Testis (tissue), 5 donors: ENCODE data around the gene TUBB3. TPM values are rescaled to one million over a fixed set of nuclear protein-coding genes. Genes with fewer than 3 reads are reported as not detected.
"Not testable (repeated sequence)": the region's sequence is repeated elsewhere in the genome, so short reads cannot be mapped to it uniquely, and the experiment has no call there.

ENCODE experiments used
- DNase-seq: peaks from one replicate; pipeline ENCODE4 v3.0.0-alpha.2; 2019
- H3K27ac ChIP-seq, 2 donors: fragments of 200-600 bp; sonication (generic); one replicate each; pipeline ENCODE4 v1.5.1; 2019
- H3K27me3 ChIP-seq: fragments of 200-600 bp; sonication (generic); one replicate; pipeline ENCODE4 v1.5.1; 2019
- H3K36me3 ChIP-seq: fragments of 200-600 bp; sonication (generic); one replicate; pipeline ENCODE4 v1.5.1; 2017; ENCODE audit warnings: low read depth; ENCODE audit errors: missing control alignments
- H3K4me1 ChIP-seq: fragments of 200-600 bp; sonication (generic); one replicate; pipeline ENCODE4 v1.5.1; 2019
- H3K4me3 ChIP-seq, 2 donors: fragments of 200-600 bp; sonication (generic); one replicate each; pipeline ENCODE4 v1.5.1; 2017 to 2019
- H3K9me3 ChIP-seq: fragments of 200-600 bp; sonication (generic); one replicate; pipeline ENCODE4 v1.5.1; 2017
- POLR2A ChIP-seq: fragments of 450-650 bp; IDR thresholded peaks from one replicate; pipeline ENCODE4 v1.6.1; 2017; ENCODE audit warnings: antibody characterized with exemption, mild to moderate bottlenecking, moderate library complexity
- WGBS, 2 donors: methylation state at CpG; one replicate each; pipeline ENCODE4 v1.1.5; 2018; 5-methylcytosine and 5-hydroxymethylcytosine counted together
- intact Hi-C: fragments of 100-400 bp; cut with DNase I; formaldehyde crosslinking; loops from one replicate; pipeline ENCODE4 v1.15.1; 2023; ENCODE audit warnings: low total_unique reads
- long read RNA-seq, 2 donors: transcript quantifications; one replicate each; lab custom pipeline, GENCODE V29; 2026
- polyA plus RNA-seq: library from polyadenylated mRNA; stranded (reverse); fragments of 350-450 nt; fragmentation: Illumina TruSeq; extraction: RNeasy Lipid Tissue Mini Kit (QIAGEN cat#74804); gene quantifications from one replicate; pipeline ENCODE4 v1.2.3, GENCODE V29; 2014; ENCODE audit warnings: low read depth, low replicate concordance; ENCODE audit not compliant: insufficient read depth
- total RNA-seq, 2 donors: library from RNA; depleted of rRNA; stranded (reverse); fragments of >200 nt; gene quantifications; one replicate each; pipeline ENCODE4 v1.2.3, GENCODE V29; 2016
- TF ChIP-seq, protein P1 (sequence below), 3 experiments: fragments of 450-650 bp in 2 of 3; fragments of 200-600 bp in 1 of 3; sonication (generic) in 1 of 3; IDR thresholded peaks; one replicate each; pipeline ENCODE4 v1.5.1; 2016 to 2019; ENCODE audit warnings: antibody characterized with exemption in 3 of 3, mild to moderate bottlenecking in 2 of 3, moderate library complexity in 1 of 3

Gene TUBB3
- 10 to 100 TPM; 38.8 to 61.7 TPM for total RNA-seq
- 56.5 TPM for polyA plus RNA-seq
- long read RNA-seq, donor 1, partial matches to known transcripts, result 0 of 4 reads
- long read RNA-seq, donor 1, other reads (novel, unspliced or antisense), result 0 of 4 reads
- long read RNA-seq, donor 2, partial matches to known transcripts, result 0 of 4 reads
- long read RNA-seq, donor 2, other reads (novel, unspliced or antisense), result 0 of 4 reads

DNA sequence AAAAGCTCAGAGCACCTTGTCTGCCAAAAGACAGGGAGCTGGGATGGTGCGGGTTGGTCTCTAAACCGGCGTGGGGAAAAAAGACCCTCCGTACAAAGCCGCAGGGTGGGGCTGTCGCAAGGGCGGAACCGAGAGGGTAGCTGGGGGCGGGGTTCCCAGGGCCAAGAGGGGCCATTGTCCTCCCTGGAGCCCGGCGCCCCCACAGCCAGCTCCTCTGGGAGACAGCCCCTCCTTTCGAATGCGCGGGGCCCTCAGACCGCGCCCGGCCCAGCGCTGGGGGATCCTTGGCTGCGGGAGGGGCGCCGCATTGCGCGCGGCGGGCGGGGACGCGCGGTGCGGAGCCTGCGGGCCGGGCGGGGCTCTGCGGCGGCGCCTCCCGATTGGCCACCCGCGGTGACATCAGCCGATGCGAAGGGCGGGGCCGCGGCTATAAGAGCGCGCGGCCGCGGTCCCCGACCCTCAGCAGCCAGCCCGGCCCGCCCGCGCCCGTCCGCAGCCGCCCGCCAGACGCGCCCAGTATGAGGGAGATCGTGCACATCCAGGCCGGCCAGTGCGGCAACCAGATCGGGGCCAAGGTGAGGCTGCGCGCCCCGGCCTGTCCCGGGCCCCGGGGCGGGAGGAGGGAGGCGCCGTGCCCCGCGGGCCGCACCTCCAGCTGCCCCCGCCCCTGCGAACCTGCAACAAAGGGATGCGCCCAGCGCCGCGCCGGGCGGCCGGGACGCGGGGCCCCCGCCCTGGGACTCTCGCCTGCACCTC lies at the start of gene TUBB3:
Gene TUBB3 (plus strand): TSS at position 459 of the 756 bp plus-strand sequence. CDS start 60 bp downstream, at position 519.
- H3K36me3 ChIP-seq, result no peaks in the 10 kb centered on the region
- no peaks in the 10 kb centered on the region for H3K9me3 ChIP-seq
- peak; percentile 77 for DNase-seq
- intact Hi-C loops, result no loop called here
- TF ChIP-seq, protein P1, sequence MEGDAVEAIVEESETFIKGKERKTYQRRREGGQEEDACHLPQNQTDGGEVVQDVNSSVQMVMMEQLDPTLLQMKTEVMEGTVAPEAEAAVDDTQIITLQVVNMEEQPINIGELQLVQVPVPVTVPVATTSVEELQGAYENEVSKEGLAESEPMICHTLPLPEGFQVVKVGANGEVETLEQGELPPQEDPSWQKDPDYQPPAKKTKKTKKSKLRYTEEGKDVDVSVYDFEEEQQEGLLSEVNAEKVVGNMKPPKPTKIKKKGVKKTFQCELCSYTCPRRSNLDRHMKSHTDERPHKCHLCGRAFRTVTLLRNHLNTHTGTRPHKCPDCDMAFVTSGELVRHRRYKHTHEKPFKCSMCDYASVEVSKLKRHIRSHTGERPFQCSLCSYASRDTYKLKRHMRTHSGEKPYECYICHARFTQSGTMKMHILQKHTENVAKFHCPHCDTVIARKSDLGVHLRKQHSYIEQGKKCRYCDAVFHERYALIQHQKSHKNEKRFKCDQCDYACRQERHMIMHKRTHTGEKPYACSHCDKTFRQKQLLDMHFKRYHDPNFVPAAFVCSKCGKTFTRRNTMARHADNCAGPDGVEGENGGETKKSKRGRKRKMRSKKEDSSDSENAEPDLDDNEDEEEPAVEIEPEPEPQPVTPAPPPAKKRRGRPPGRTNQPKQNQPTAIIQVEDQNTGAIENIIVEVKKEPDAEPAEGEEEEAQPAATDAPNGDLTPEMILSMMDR (IDR thresholded peaks at IDR 0.05), result no peak
- no peak for TF ChIP-seq POLR2A
- WGBS, 2 donors, result 0% methylated on average over 3 to 41 of the region's 88 CpGs
- no peaks in the 10 kb centered on the region for H3K27me3 ChIP-seq
- peaks cover 31% of the 10 kb centered on the region for H3K4me1 ChIP-seq
- H3K27ac ChIP-seq, result peak within 1 kb of the TSS; percentile 53 to 69
- peak within 1 kb of the TSS; percentile 44 to 47 for H3K4me3 ChIP-seq

DNA sequence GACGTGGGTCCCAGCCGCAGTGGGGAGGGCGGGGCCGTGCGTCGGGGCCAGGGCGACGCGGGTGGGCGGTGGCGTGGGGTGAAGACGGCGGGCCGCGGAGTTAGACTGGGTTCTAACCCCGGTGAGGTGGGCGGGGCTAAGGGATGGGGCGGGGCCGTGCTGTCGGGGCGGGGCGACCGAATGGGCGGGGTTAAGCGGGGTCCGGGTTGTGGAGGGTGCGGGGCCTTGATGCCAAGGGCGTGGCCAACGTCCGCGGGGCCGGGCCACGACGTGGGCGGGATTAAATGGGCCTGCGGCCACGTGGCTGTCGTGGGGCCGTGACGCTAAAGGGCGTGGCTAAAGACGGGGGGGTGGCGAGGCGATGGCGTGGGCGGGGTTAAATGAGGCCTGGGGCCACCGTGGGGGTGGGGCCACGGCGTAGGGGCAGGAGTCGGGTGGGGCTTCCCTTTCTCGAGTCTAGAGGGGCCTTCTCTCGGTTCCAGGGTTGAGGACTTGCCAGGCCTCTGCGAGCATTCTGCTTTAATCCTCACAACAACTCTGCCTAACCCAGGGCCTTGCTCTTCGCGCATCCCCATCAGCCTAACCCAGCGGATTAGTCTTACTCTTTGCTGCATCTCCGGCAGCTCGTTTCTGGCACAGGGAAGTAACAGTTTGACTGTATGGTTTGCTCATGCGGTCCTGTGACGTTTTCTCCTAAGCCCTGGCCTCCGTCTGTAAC lies 49.0 kb upstream of the TUBB3 start:
- Histone ChIP-seq H3K4me3 (peak overlapping the region; percentile 80 to 100), H3K27ac (peak overlapping the region; percentile 100), H3K36me3 (no peaks in the 10 kb centered on the region), H3K9me3 (no peaks in the 10 kb centered on the region), H3K27me3 (no peaks in the 10 kb centered on the region), H3K4me1 (peaks cover 15% of the 10 kb centered on the region)
- WGBS, 2 donors, result 1% methylated on average over 49 to 57 of the region's 61 CpGs
- DNase-seq, result peak; percentile 97
- intact Hi-C loops, result no loop called here
- no peak for TF ChIP-seq POLR2A
- TF ChIP-seq, protein P1 (IDR thresholded peaks at IDR 0.05), result no peak

DNA sequence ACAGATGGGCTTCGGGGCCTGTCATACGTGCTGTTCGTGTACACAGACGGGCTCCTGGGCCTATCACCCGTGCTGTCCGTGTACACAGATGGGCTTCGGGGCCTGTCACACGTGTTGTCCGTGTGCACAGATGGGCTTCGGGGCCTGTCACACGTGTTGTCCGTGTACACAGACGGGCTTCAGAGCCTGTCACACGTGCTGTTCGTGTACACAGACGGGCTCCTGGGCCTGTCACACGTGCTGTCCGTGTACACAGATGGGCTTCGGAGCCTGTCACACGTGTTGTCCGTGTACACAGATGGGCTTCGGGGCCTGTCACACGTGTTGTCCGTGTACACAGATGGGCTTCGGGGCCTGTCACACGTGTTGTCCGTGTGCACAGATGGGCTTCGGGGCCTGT lies 44.0 kb upstream of the TUBB3 start:
- H3K27ac ChIP-seq, H3K4me3 ChIP-seq, intact Hi-C loops, H3K9me3 ChIP-seq, H3K36me3 ChIP-seq, H3K27me3 ChIP-seq, DNase-seq: not testable (repeated sequence)
- WGBS, 2 donors, result 93 to 95% methylated on average over 22 to 28 of the region's 28 CpGs
- H3K4me1 ChIP-seq, result peaks cover 12% of the 10 kb centered on the region

DNA sequence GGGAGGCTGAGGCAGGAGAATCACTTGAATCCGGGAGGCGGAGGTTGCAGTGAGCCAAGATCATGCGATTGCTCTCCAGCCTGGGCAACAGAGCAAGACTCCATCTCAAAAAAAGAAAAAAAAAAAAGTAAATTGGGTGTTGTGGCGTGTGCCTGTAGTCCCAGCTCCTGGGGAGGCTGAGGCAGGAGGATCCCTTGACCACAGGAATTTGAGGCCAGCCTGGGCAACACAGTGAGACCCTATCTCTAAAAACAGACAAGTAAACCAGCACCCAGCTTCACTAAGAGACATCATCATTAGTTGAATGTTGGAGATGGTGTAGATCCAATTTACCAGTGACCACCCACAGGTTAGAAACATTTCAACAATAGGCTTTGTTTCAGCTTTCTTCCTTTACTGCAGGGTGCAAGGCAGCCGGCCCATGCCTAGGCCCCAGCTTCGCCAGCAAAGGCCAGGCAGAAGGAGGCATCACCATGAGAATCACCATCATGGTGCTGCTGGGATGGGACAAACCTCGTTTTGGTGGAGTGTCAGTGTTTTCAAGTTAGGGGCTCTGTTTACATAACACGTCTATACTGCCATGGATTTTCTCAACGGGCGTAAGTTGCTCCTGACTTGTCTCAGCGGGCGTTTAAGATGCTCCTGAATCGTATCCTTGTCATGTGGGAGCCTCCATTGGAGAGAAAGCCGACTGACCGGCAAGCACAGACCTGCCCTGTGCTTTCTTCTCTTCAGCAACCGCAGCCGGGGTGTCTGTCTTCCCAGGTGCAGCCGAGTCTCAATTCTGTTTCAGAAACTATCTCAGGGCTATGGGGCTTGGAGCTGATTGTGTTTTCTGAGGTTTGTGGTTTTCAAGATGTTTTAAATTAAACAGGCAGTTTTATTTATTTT lies 42.4 kb upstream of the TUBB3 start:
- intact Hi-C loops, result no loop called here
- no peak overlapping the region for H3K4me3 ChIP-seq
- H3K9me3 ChIP-seq, result no peaks in the 10 kb centered on the region
- TF ChIP-seq, protein P1 (IDR thresholded peaks at IDR 0.05), result no peak
- TF ChIP-seq POLR2A, result no peak
- H3K27me3 ChIP-seq, result no peaks in the 10 kb centered on the region
- WGBS, 2 donors, result 82 to 84% methylated on average over 18 of the region's 18 CpGs
- no peaks in the 10 kb centered on the region for H3K36me3 ChIP-seq
- no peak for DNase-seq
- H3K27ac ChIP-seq, result no peak overlapping the region
- H3K4me1 ChIP-seq, result peaks cover 12% of the 10 kb centered on the region
